CD4-positive, alpha-beta T cell treated with Interleukin-10 for 1 hour (primary cell): ENCODE data around the gene PEX13.
"Not testable (repeated sequence)": the region's sequence is repeated elsewhere in the genome, so short reads cannot be mapped to it uniquely, and the experiment has no call there.

Experiments
- DNase-seq: peaks from one replicate; pipeline ENCODE4 v3.0.0-alpha.2; 2020

Gene PEX13

GRCh38 chr2:61009355-61009754 is 8.2 kb upstream of the PEX13 start:
- DNase-seq = no peak

- DNase-seq = no peak
Measured at GRCh38 chr2:61011678-61012077, 5.8 kb upstream of the PEX13 start.

GRCh38 chr2:61012303-61012702 is 5.2 kb upstream of the PEX13 start:
- DNase-seq = not testable (repeated sequence)

GRCh38 chr2:61013382-61013781 is 4.1 kb upstream of the PEX13 start:
- no peak for DNase-seq

- DNase-seq = no peak
Measured at GRCh38 chr2:61014763-61015162, 2.8 kb upstream of the PEX13 start.

GRCh38 chr2:61015976-61016375 is 1.5 kb upstream of the PEX13 start:
- no peak for DNase-seq

- no peak for DNase-seq
Measured at GRCh38 chr2:61016392-61017002, 1.0 kb upstream of the PEX13 start.

GRCh38 chr2:61017003-61017555 is 441 bp upstream of the PEX13 start:
- peak; percentile 75 for DNase-seq

- no peak for DNase-seq
Measured at GRCh38 chr2:61018318-61018755, 817 bp downstream of the PEX13 start.

GRCh38 chr2:61018798-61019197 is 1.3 kb downstream of the PEX13 start:
- no peak for DNase-seq

GRCh38 chr2:61021228-61021660 is 3.7 kb downstream of the PEX13 start:
- no peak for DNase-seq

GRCh38 chr2:61023670-61024069 is 6.2 kb downstream of the PEX13 start:
- DNase-seq = no peak

- no peak for DNase-seq
Measured at GRCh38 chr2:61029533-61029932, 12.0 kb downstream of the PEX13 start.

GRCh38 chr2:61034592-61034991 is 17.1 kb downstream of the PEX13 start:
- DNase-seq = not testable (repeated sequence)

GRCh38 chr2:61036643-61037042 is 19.1 kb downstream of the PEX13 start:
- not testable (repeated sequence) for DNase-seq

GRCh38 chr2:61042807-61043206 is 25.3 kb downstream of the PEX13 start:
- DNase-seq = no peak

- peak; percentile 11 for DNase-seq
Measured at GRCh38 chr2:61044636-61045035, 27.1 kb downstream of the PEX13 start.

GRCh38 chr2:61045226-61045625 is 27.7 kb downstream of the PEX13 start:
- no peak for DNase-seq

GRCh38 chr2:61045999-61046398 is 28.5 kb downstream of the PEX13 start:
- no peak for DNase-seq

GRCh38 chr2:61055557-61055956 is 38.0 kb downstream of the PEX13 start:
- DNase-seq = no peak

- DNase-seq = no peak
Measured at GRCh38 chr2:61057562-61057961, 40.0 kb downstream of the PEX13 start.

GRCh38 chr2:61059382-61059781 is 41.9 kb downstream of the PEX13 start:
- DNase-seq = no peak

- DNase-seq = peak; percentile 85
Measured at GRCh38 chr2:61065714-61066709, 48.5 kb downstream of the PEX13 start, which contains the start of gene SANBR. Gene SANBR, plus strand, starts transcription at chr2:61065871. Its CDS starts 4,480 bp downstream, at chr2:61070351.

GRCh38 chr2:61074100-61074499 is 56.6 kb downstream of the PEX13 start:
- DNase-seq = no peak
